HG03469 (cell line): ENCODE data around the gene PM20D1.

Source experiments
- ATAC-seq: cut with Tn5 transposase; IDR thresholded peaks from one replicate; pipeline ENCODE4 v1.9.1; 2021; ENCODE audit warnings: mild to moderate bottlenecking, moderate library complexity, moderate number of reproducible peaks; ENCODE audit not compliant: unreplicated experiment

PM20D1 gene

GRCh38 chr1:205809942-205810345 lies 40.0 kb downstream of the PM20D1 start:
- ATAC-seq: no peak

DNA sequence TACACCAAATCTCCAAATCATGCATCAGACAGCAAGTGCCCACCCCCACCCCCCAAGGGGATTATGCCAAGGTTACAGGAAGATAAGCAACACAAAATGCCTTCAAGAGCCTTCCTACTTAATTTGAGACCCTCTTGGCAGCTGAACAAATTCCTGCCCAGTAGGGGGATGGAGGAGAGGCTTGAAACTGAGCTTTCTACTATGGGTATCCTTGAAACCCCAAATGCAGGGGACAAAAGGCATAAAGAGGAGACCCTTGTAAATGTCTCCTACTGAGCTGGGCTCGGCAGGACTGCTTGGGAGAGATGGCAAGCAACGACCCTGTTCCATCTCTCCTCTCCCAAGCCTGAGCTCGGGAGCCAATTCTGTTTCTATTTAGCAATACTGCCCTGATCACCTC lies 40.5 kb downstream of the PM20D1 start:
- ATAC-seq: no peak

GRCh38 chr1:205805082-205805711 lies 44.7 kb downstream of the PM20D1 start:
- ATAC-seq: no peak

GRCh38 chr1:205804605-205805004 lies 45.3 kb downstream of the PM20D1 start:
- no peak for ATAC-seq

GRCh38 chr1:205803986-205804385 lies 45.9 kb downstream of the PM20D1 start:
- no peak for ATAC-seq

DNA sequence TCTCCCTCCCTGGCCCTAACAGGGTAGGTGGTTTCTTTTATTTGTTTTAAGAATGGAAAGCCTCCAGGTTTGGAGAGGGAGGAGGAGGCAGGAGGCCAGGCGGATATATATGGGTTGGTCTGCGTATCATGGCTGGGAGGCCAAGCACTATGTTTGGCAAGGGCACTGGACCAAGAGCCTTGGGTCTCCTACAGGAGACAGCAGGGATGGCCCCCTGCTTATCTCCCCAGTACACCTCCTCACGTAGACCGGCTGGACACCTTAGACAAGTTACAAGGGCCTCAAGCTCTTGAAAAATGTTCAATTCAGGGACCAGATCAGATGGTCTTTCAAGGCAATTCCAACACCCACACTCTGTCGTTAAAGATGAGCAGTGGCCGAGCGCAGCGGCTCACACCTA lies 47.9 kb downstream of the PM20D1 start:
- ATAC-seq: no peak

DNA sequence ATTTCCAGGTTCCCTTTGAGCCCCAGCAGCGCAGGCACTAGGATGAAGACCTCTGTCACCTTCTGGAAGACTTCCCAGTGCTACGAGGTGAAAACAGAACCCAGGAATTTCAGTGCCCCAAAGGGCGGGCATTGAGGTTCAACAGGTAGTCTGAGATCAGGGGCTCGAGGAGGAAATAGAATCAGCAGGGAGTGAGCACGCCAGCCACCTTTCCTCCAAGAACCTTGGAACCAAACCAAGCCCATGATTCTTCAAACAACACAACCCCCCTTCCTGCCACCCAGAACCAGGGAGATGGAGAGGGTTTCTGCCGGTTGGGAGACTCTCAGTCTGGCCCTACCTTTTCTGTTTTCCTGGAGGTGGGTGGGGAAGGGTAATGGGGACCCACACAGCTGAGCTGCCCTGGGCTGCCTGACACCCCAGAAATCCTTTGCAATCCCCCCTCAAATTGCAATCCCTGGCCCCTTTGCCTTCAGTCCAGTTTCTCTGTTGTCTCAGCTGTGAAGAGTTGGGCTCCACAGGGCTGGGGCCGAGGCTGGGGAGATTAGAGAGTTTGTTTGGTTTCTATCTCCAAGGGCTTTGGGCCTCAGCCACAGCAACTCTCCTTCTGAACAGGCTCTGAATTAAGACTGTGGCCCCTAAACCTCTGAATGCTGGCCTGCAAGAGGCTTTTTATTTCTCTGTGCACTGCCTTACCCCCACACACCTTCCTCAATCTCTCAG lies 48.8 kb downstream of the PM20D1 start:
- ATAC-seq: no peak

GRCh38 chr1:205800427-205800826 lies 49.5 kb downstream of the PM20D1 start:
- ATAC-seq: no peak

- no peak for ATAC-seq
Measured at GRCh38 chr1:205798577-205798976, 51.4 kb downstream of the PM20D1 start.

GRCh38 chr1:205797168-205797567 lies 52.8 kb downstream of the PM20D1 start:
- no peak for ATAC-seq

DNA sequence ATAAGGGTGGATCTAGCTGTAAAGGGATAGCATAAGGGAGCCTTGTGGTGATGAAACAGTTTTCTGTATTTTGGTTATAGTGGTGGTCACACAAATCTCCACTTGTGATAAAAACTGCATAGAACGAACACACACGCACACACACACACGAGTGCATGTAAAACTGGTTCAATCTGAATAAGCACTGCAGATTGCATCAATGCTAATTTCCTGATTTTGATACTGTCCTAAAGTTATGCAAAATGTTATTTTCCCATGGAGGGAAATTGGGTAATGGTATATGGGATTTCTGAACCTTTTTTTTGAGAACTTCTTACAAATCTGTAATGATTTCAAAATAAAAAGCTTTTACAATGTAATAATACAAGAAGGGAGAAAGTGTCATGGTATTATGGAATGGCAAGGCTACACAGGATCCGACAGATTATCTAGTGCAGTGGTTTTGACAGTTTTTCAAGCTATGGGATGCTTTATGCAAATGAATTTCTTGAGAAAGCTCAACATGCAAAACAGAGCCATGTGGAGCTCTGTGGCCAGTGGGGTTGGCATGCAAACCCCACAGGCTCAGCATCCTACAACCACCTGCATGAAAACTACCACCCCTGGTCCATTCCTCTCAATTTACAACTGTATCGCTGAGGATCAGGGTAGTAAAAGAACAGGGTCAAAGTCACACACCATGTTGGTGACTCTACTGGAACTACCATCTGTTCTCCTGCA lies 55.8 kb downstream of the PM20D1 start:
- ATAC-seq: no peak

DNA sequence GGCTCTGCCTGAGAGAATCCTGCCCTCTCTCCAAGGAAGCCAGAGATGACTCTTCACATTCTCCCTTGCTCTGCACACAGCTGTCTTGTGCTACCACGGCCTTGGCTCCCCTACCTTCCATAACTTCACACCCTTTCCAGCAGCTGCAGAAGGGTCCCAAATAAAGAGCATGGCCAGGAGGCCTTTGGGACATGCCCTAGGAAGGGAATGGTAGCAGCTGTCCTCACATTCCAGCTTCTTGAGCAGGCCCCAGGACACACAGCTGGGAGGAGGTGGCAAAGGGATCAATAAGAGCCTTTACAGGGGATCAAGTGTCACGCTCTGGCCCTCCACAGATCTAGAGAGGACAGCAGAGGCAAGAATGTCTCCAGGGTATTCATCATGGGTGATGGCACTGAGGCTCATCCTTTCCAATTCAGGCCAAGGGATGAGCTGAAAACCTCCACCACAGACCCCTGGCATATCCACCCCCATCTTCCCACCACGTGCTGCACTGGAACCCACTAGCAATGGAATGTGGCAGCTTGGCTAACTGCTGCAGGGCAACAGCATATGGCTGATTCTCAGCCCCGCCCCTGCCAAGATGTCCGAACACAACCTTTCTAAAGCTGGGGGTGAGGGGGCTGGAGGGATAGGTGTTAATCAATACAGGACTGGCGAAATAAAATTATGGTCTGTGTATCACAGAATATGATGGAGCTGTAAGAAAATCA lies 56.8 kb downstream of the PM20D1 start:
- ATAC-seq: no peak

DNA sequence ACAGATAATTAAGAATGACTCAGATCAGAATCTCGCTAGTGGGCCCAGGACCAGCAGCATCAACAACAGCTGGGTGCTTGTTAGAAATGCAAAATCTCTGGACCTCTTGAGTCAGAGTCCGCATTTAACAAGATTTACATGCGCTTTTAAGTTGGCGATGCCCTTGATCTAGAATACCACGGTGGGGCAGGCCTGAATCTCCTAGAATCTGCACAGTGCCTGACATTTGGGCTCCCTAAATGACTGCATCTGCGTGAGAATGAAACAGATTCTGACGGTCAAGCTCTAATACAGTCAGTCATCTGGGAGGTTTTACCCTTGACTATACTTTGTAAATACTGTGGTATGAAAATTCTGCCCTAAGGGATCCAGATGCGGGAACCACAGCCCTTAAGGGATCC lies 57.5 kb downstream of the PM20D1 start:
- ATAC-seq: no peak

- ATAC-seq: no peak
Measured at GRCh38 chr1:205791568-205792180, 58.3 kb downstream of the PM20D1 start.

DNA sequence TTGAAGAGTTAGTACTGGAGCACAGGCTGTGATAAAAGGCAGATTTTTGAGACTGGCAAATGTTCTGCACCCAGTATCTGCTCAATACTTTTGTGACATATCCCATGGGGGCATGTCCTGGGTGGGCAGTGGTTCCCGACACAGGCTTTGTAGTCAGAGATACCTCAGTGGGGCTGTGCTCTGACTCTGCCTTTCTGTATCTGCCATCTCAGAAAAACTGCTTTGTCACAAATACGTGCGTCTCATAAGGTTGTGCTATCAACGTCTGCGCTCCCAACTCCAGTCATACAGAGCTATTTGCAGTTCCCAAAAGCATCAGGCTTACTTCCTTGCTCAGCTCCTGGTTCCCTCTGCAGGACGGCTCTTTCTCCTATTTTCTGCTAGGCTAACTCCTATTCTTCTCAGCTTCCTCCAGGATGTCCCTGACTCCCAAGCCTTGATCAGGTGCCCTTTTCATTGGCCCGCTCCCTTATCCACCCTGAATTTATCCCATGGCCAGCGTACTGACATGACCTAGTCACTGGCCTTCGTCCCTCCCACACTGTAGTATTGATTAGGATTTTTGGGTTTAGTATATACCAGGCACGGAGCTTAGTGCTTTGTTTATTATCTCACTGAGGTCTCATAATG lies 62.5 kb downstream of the PM20D1 start:
- ATAC-seq: no peak

DNA sequence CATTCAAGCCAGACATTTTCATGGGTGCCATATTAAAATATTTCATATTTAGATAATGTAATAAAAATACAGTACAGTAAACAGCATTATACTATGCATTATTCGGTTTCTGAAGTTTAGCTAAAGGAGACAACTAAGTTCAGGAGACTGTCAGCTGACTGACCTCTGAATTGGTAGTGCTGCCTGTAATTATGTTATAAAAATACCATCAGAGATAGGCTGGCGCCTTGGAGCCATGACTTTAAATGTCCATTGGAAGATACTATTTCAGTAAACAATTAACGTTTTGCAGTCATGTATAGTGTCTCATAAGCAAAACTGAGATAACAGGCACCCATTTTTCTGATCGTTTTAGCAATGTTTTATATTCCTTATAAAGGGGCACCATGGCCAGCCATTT lies 63.3 kb downstream of the PM20D1 start:
- no peak for ATAC-seq

- no peak for ATAC-seq
Measured at GRCh38 chr1:205785446-205785845, 64.5 kb downstream of the PM20D1 start.

DNA sequence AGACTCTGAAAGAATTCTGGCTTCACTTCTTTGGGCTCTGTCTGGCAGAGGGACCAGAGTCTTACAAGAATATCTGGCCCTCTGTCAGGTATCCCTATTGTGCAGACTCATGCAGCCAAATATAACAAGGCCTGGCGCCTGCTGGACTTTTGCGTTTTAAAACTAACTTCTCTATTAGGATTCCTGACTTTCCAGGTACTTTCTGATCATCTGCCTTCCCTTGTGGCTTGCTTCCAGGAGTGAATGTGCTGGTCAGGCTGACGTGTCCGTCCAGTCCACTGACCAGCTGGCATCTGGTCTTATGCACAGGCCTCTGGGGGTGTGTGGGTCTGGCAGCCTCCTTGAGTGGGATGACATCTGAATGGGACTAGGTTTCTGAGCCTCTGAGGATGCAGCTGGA lies 66.0 kb downstream of the PM20D1 start:
- no peak for ATAC-seq

DNA sequence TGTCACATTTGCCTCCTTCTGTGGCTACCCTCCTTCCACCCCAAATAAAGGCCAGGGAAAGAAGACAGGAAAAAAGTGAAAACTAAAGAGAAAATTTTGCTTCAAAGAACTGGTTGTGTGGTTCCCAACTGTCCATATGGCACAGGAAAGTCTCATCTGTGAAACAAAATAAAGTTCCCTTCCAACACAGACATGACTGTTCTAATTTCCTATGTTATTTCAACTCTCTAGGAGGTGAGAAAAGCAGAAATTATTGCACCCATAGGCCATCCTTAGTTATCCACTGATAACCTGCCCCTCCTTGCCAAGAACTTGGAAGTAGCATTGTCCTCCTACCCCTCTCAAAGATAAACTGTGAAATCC lies 66.5 kb downstream of the PM20D1 start:
- no peak for ATAC-seq

- no peak for ATAC-seq
Measured at GRCh38 chr1:205782627-205783432, 67.1 kb downstream of the PM20D1 start.
